MCF 10A (cell line): Measurements from ENCODE around the gene SLC51B. TPM values are rescaled to one million over a fixed set of nuclear protein-coding genes. Genes with fewer than 3 reads are reported as not detected.

Experiments
- BruUV-seq: library from RNA; stranded (reverse); fragments of 400-500 nt; replicated peaks from 2 replicates; lab custom pipeline; 2021; lab: Mats Ljungman, UMichigan
- CTCF ChIA-PET: fragments of 300-600 bp; sonication (Branson Sonifier 250); formaldehyde crosslinking; extraction: SDS; loops from one replicate; lab custom pipeline; 2021; ENCODE audit warnings: antibody characterized with exemption, inconsistent platforms; lab: Yijun Ruan, JAX
- POLR2A ChIA-PET: fragments of 300-600, 350-650 bp; sonication (Branson Sonifier 250); formaldehyde crosslinking; extraction: SDS; loops from one replicate; lab custom pipeline; 2020; ENCODE audit warnings: antibody characterized with exemption, inconsistent platforms; lab: Yijun Ruan, JAX
- DNase-seq: peaks from one replicate; pipeline ENCODE4 v3.0.0-alpha.2; 2018; ENCODE audit not compliant: unreplicated experiment
- H3K27ac Mint-ChIP-seq: one replicate; pipeline ENCODE4 v1.8.0; 2022; ENCODE audit warnings: mild to moderate bottlenecking, low read depth, mixed read lengths; ENCODE audit not compliant: unreplicated experiment
- H3K27me3 Mint-ChIP-seq: one replicate; pipeline ENCODE4 v1.8.0; 2022; ENCODE audit warnings: mixed read lengths; ENCODE audit not compliant: insufficient read depth, unreplicated experiment
- H3K36me3 Mint-ChIP-seq: one replicate; pipeline ENCODE4 v1.8.0; 2022; ENCODE audit warnings: mild to moderate bottlenecking, moderate library complexity, mixed read lengths; ENCODE audit not compliant: insufficient read depth, unreplicated experiment
- H3K4me1 Mint-ChIP-seq: one replicate; pipeline ENCODE4 v1.8.0; 2022; ENCODE audit warnings: mixed read lengths; ENCODE audit not compliant: insufficient read depth, unreplicated experiment
- H3K4me3 Mint-ChIP-seq: one replicate; pipeline ENCODE4 v1.8.0; 2022; ENCODE audit warnings: mild to moderate bottlenecking, moderate library complexity, mixed read lengths; ENCODE audit not compliant: unreplicated experiment
- H3K9me3 Mint-ChIP-seq: one replicate; pipeline ENCODE4 v1.8.0; 2022; ENCODE audit warnings: mixed read lengths; ENCODE audit not compliant: unreplicated experiment
- intact Hi-C: fragments of 100-400 bp; cut with micrococcal nuclease; formaldehyde crosslinking; loops from 2 replicates; pipeline ENCODE4 v1.14.1; 2022
- total RNA-seq: library from RNA; stranded (reverse); gene quantifications from 2 replicates; pipeline ENCODE4 v1.2.3, GENCODE V29; 2022
- TF ChIP-seq, protein P1 (sequence below): fragments of 200-600 bp; IDR thresholded peaks from one replicate; pipeline ENCODE4 v1.8.0; 2022; ENCODE audit warnings: antibody characterized with exemption, mild to moderate bottlenecking; ENCODE audit not compliant: unreplicated experiment

SLC51B gene
- total RNA-seq, 1 experiment from 2014 or later, result not detected

DNA sequence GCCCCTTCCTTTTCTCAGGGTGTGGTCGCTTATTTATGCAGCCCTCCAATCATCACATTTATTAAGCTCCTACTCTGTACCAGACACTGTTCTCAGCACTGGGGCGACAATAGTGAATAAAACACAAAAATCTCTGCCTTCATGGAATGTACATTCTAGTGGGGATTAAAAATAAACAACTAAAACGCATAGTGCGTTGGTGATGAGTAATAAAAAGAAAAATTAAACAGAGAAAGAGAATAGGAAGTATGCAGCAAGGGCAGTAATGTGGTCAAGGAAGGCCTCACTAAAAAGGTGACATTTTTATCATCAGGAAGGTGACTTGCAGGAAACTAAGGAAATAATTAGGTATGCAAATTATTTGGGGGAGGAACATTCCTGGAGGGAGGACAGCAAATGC, 5.1 kb downstream of the SLC51B start:
- POLR2A ChIA-PET, result no interaction called here
- intact Hi-C loops, result loop anchor here (10.0 kb wide), 1 partner anchor 335 kb away; no protein-coding TSS in a partner anchor
- Mint-ChIP-seq H3K4me3 (no peak overlapping the region), H3K27ac (peak overlapping the region; percentile 66), H3K9me3 (no peaks in the 10 kb centered on the region), H3K27me3 (no peaks in the 10 kb centered on the region), H3K4me1 (no peaks in the 10 kb centered on the region), H3K36me3 (no peaks in the 10 kb centered on the region)
- DNase-seq, result no peak
- CTCF ChIA-PET, result no interaction called here
- BruUV-seq, result no TSS peak
- TF ChIP-seq, protein P1, sequence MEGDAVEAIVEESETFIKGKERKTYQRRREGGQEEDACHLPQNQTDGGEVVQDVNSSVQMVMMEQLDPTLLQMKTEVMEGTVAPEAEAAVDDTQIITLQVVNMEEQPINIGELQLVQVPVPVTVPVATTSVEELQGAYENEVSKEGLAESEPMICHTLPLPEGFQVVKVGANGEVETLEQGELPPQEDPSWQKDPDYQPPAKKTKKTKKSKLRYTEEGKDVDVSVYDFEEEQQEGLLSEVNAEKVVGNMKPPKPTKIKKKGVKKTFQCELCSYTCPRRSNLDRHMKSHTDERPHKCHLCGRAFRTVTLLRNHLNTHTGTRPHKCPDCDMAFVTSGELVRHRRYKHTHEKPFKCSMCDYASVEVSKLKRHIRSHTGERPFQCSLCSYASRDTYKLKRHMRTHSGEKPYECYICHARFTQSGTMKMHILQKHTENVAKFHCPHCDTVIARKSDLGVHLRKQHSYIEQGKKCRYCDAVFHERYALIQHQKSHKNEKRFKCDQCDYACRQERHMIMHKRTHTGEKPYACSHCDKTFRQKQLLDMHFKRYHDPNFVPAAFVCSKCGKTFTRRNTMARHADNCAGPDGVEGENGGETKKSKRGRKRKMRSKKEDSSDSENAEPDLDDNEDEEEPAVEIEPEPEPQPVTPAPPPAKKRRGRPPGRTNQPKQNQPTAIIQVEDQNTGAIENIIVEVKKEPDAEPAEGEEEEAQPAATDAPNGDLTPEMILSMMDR, result no peak

- CTCF ChIA-PET, result interaction anchor here (0.7 to 3.0 kb wide), 6 partner anchors 9 to 63 kb away, joined by 3 to 11 read pairs (median 3); partner anchors contain the start of gene UBAP1L
- no peak overlapping the region for H3K4me3 Mint-ChIP-seq
- BruUV-seq, result no TSS peak
- POLR2A ChIA-PET, result no interaction called here
- H3K27me3 Mint-ChIP-seq, result no peaks in the 10 kb centered on the region
- no peak for DNase-seq
- no peaks in the 10 kb centered on the region for H3K36me3 Mint-ChIP-seq
- TF ChIP-seq, protein P1, result no peak
- intact Hi-C loops, result loop anchor here (10.0 kb wide), 1 partner anchor 334 kb away; no protein-coding TSS in a partner anchor
- H3K27ac Mint-ChIP-seq, result no peak overlapping the region
- H3K9me3 Mint-ChIP-seq, result no peaks in the 10 kb centered on the region
- H3K4me1 Mint-ChIP-seq, result no peaks in the 10 kb centered on the region
These were observed 6.1 kb downstream of the SLC51B start for GRCh38 chr15:65051266-65051665.

DNA sequence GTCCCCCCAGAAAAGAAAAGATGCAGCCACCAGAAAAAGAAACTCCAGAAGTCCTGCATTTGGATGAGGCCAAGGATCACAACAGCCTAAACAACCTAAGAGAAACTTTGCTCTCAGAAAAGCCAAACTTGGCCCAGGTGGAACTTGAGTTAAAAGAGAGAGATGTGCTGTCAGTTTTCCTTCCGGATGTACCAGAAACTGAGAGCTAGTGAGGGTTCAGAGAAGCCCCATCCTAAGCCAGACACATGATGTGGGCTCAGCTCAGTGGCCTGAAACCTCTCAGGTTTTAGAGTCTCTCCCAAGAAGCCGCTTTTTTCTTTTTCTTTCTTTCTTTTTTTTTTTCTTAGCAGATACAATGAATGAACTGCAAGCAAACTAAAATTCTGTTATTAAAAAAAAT, 7.8 kb downstream of the SLC51B start:
- Mint-ChIP-seq H3K4me1 (peaks cover 4% of the 10 kb centered on the region), H3K4me3 (no peak overlapping the region), H3K36me3 (no peaks in the 10 kb centered on the region), H3K27ac (no peak overlapping the region), H3K27me3 (no peaks in the 10 kb centered on the region), H3K9me3 (no peaks in the 10 kb centered on the region)
- CTCF ChIA-PET, result interaction anchor here (0.6 to 3.5 kb wide), 10 partner anchors 11 to 701 kb away, joined by 3 to 22 read pairs (median 4); no protein-coding TSS in a partner anchor
- TF ChIP-seq, protein P1, result no peak
- intact Hi-C loops, result loop anchor here (10.0 kb wide), 1 partner anchor 332 kb away; no protein-coding TSS in a partner anchor
- no peak for DNase-seq
- no TSS peak for BruUV-seq
- POLR2A ChIA-PET, result no interaction called here

DNA sequence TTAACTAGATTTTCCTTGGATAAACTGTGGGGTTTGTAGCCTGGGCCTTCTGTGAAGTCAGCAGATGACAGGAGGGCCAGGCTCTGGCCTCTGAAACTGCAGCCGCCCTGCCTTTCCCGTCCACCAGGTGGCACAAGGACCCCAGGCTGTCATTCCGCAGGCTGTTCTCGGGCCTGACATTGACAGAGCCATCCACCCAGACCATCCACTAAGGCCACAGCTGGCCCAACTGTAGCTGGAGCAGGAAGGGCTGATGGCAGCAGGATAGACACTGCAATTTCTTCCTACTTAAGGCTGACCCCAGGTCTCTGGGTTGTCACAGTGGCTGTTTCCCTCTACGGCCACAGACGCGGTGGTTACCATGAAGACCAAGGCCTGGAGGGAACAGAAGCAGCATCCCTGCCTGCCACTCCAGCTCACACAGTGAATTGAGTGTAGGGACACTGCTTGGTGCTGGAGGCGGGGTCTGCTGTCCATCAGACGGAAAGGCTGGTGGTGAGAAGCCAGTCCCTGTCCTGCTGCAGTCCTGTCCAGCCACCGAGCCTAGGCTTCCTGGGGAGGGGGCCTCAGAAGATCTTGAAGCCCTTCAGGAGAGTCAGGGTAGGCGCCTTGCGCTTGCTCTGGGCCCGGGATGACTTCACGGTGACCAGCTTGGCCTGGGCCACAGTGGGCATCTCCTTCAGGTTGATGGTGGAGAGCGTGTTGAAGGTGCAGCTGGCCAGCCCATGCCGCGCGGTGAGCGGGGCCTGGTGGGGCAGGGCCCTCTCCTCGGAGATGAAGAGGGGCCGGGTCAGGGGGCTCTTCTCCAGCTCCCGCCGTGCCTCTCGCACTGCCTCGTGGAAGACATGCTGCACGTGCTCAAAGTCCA, 9.4 kb downstream of the SLC51B start:
- TF ChIP-seq, protein P1, result peak; percentile 83
- no peaks in the 10 kb centered on the region for H3K27me3 Mint-ChIP-seq
- CTCF ChIA-PET, result interaction anchor here (0.6 to 3.5 kb wide), 27 partner anchors 9 to 1307 kb away, joined by 3 to 22 read pairs (median 3); partner anchors contain the start of gene SLC51B
- no TSS peak for BruUV-seq
- peaks cover 4% of the 10 kb centered on the region for H3K4me1 Mint-ChIP-seq
- no peak overlapping the region for H3K4me3 Mint-ChIP-seq
- intact Hi-C loops, result loop anchor here (1.0 to 10.0 kb wide), 4 partner anchors 29 to 330 kb away; partner anchors contain the start of gene RNU5A-1
- DNase-seq, result peak; percentile 63
- H3K27ac Mint-ChIP-seq, result no peak overlapping the region
- POLR2A ChIA-PET, result interaction anchor here (0.8 kb wide), 1 partner anchor 28 kb away, joined by 3 read pairs; no protein-coding TSS in a partner anchor
- no peaks in the 10 kb centered on the region for H3K9me3 Mint-ChIP-seq
- H3K36me3 Mint-ChIP-seq, result no peaks in the 10 kb centered on the region
